ENCODE measurements around the gene NT5DC3.
"Not testable (repeated sequence)": the region's sequence is repeated elsewhere in the genome, so short reads cannot be mapped to it uniquely, and the experiment has no call there.

Gene NT5DC3

DNA sequence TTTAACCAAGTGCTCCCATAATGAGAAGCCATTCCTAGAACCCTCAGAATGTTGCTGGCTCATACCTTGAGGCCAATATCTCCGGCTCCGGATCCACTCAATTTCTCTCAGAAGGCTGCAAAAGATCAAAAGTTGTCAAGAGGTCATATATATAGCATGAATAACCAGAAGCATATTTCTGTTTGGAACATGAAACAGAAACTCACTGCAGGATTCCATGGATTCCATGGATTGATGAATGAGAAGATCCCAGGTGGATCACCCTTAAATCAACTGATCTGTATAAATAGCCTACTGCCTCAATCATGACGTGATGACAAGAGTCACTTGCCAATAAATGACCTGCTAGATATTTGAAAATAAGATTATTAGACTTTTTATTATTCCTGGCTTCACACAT, 3.3 kb upstream of the NT5DC3 start:
- peaks cover 23% of the 10 kb centered on the region for H3K4me1 Mint-ChIP-seq (ENCODE audit: low read depth)
- H3K27ac Mint-ChIP-seq, result no peak overlapping the region
- H3K4me3 Mint-ChIP-seq, result no peak overlapping the region
- no peaks in the 10 kb centered on the region for H3K27me3 Mint-ChIP-seq
- H3K36me3 Mint-ChIP-seq (ENCODE audit: low read depth), result no peaks in the 10 kb centered on the region
- H3K9me3 Mint-ChIP-seq, result no peaks in the 10 kb centered on the region

DNA sequence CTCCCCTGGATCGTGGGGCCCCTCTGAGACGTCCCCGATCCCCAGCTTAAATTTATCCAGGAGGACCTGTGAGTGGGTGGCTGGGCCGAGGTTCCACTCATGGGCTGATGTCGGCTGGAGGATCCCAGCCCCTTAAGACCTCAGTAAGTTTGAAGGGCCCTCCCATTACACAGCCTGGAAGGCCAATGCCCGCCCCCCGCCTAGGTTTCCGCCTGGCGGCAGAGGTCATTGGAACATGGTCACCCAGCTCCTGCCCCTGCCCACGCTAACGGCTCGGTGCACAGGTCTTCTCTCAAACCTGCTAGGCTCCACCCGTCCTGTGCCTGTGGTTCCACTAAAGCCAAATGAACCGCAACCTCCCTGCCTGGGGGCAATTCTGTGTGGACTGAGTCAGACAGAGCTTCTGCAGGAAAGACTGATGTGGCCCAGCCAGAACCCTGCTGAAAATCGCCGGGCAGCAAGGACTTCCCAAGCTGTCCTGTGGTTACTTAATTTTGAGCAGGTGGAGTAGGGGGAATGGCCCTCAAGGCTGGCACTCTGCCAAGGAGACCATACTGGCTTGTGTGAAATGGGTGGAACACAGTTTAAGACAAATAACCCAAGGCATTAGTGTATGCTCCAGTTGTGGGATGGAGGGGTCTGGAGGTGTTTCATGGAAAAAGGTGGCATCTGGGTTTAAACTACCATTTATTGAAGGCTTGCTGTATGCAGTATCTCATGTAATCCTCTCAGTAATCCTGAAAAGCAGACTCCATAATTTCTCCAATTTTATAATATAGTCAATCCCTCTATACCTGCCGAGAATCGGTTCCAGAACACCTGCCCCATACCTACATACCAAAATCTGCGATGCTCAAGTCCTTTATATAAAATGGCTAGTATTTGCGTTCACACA, 903 bp upstream of the NT5DC3 start:
- no peaks in the 10 kb centered on the region for H3K27me3 Mint-ChIP-seq
- H3K9me3 Mint-ChIP-seq, result no peaks in the 10 kb centered on the region
- H3K4me1 Mint-ChIP-seq (ENCODE audit: low read depth), result peaks cover 29% of the 10 kb centered on the region
- peak overlapping the region; percentile 79 for H3K27ac Mint-ChIP-seq
- peaks cover 6% of the 10 kb centered on the region for H3K36me3 Mint-ChIP-seq (ENCODE audit: low read depth)
- peak overlapping the region; percentile 84 for H3K4me3 Mint-ChIP-seq

- peak overlapping the region; percentile 78 for H3K27ac Mint-ChIP-seq
- H3K9me3 Mint-ChIP-seq, result no peaks in the 10 kb centered on the region
- peaks cover 19% of the 10 kb centered on the region for H3K36me3 Mint-ChIP-seq (ENCODE audit: low read depth)
- H3K4me3 Mint-ChIP-seq, result peak overlapping the region; percentile 84
- no peaks in the 10 kb centered on the region for H3K27me3 Mint-ChIP-seq
- peaks cover 29% of the 10 kb centered on the region for H3K4me1 Mint-ChIP-seq (ENCODE audit: low read depth)
These were observed 565 bp downstream of the NT5DC3 start for GRCh38 chr12:103840462-103840875.

DNA sequence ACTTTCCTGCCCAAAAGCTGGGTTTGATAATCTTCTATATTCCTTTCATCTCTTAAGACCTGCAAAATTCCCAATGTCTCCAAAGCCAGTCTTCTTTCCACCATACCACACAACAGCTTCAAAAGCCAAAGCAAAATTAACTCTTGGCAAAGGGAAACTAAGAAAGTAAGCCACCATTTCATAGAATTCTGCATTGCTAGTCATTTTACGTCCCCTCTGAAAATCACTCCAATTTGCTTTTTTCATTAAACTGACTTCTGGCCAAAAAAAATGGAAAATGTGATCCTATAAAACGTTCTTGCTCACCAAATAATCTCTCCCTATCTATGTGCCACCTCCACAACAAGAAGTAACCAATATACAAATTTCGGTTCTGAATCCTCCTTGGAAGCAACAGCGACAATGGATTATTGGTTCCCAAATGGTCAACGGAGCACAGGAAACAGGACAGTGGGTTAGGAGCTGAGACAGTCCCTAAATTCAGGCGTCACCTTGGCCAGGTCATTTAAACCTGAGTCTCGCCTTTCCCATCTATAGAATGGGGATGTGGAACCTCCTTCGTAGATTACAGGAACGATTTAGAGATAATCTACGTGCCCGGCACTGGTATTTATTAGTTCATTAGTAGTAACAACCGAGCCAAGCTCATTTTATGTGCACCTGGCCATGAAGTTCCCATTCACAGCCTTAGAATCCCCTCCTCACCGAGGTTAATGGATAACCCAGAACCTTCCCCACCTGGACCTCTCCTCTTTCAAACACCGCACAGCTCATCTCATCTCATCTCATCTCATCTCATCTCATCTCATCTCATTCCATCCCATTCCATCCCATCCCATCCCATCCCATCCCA, 1.2 kb downstream of the NT5DC3 start:
- Mint-ChIP-seq H3K27me3 (no peaks in the 10 kb centered on the region), H3K27ac (peak overlapping the region; percentile 78), H3K36me3 (ENCODE audit: low read depth) (peaks cover 24% of the 10 kb centered on the region), H3K9me3 (no peaks in the 10 kb centered on the region), H3K4me1 (ENCODE audit: low read depth) (peaks cover 29% of the 10 kb centered on the region), H3K4me3 (peak overlapping the region; percentile 84)

DNA sequence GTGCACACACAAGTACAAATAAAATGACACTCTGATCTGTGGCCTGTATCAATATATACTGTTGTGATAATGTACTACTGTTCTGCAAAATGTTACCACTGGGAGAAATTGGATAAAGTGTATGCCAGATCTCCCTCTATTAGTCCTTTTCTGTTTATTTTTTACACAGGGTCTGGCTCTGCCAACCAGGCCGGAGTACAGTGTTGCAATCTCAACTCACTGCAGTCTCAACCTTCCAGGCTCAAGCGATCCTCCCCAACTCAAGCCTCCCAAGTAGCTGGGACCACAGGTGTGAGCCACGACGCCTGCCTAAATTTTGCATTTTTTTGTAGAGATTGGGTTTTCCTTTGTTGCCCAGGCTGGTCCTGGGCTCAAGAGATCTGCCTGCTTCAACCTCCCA, 1.9 kb downstream of the NT5DC3 start:
- Mint-ChIP-seq H3K9me3 (no peaks in the 10 kb centered on the region), H3K4me3 (peak overlapping the region; percentile 21), H3K27me3 (no peaks in the 10 kb centered on the region), H3K4me1 (ENCODE audit: low read depth) (peaks cover 29% of the 10 kb centered on the region), H3K27ac (no peak overlapping the region), H3K36me3 (ENCODE audit: low read depth) (peaks cover 24% of the 10 kb centered on the region)

DNA sequence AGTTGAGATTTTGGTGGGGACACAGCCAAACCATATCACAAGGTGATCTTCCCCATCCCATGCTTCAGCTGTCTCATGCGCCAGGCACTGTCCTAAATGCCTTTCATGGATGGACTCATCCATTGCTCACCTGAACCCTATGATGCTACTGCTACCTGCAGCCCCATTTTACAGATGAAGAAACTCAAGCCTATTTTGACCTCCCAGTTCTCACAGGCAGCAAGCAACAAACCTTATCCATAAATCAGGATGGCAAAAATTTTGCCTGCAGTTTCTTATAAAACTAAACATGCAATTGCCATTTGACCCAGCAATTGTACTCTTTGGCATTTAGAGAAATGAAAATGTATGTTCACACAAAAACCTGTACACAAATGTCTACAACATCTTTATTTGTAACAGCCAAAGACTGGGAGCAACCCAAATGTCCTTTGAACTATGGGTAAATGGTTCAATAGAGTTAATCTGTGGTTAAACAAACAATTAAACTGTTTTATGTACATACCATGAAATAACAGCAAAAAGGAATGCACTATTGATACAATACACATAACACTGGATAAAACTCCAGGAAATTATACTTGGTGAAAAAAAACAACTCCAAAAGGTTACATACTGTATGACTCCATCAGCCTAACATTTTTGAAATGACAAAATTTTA, 2.6 kb downstream of the NT5DC3 start:
- H3K36me3 Mint-ChIP-seq (ENCODE audit: low read depth), result peaks cover 24% of the 10 kb centered on the region
- peak overlapping the region; percentile 21 for H3K4me3 Mint-ChIP-seq
- peaks cover 29% of the 10 kb centered on the region for H3K4me1 Mint-ChIP-seq (ENCODE audit: low read depth)
- H3K27ac Mint-ChIP-seq, result no peak overlapping the region
- H3K27me3 Mint-ChIP-seq, result no peaks in the 10 kb centered on the region
- no peaks in the 10 kb centered on the region for H3K9me3 Mint-ChIP-seq

DNA sequence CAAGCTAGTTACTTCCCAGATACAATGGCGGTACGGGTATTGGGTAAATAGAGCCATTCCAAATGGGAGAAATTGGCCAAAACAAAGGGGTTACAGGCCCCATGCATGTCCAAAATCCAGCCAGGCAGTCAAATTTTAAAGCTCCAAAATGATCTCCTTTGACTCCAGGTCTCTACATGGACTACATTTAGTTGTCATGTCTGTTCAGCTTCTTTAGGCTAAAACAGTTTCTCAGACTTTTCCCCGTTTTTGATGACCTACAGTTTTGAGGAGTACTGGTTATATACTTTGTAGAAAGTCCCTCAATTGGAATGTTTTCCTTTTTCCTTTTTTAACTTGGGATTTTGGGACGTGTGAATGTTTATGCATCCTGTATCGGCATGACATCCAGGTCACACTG, 4.7 kb downstream of the NT5DC3 start:
- H3K27ac Mint-ChIP-seq, result no peak overlapping the region
- peaks cover 35% of the 10 kb centered on the region for H3K36me3 Mint-ChIP-seq (ENCODE audit: low read depth)
- H3K4me3 Mint-ChIP-seq, result no peak overlapping the region
- no peaks in the 10 kb centered on the region for H3K9me3 Mint-ChIP-seq
- H3K27me3 Mint-ChIP-seq, result no peaks in the 10 kb centered on the region
- H3K4me1 Mint-ChIP-seq (ENCODE audit: low read depth), result peaks cover 25% of the 10 kb centered on the region

GRCh38 chr12:103835747-103836335, 5.2 kb downstream of the NT5DC3 start:
- H3K4me3 Mint-ChIP-seq, H3K27ac Mint-ChIP-seq, H3K9me3 Mint-ChIP-seq, H3K27me3 Mint-ChIP-seq: not testable (repeated sequence)
- H3K4me1 Mint-ChIP-seq (ENCODE audit: low read depth), result peaks cover 29% of the 10 kb centered on the region
- peaks cover 38% of the 10 kb centered on the region for H3K36me3 Mint-ChIP-seq (ENCODE audit: low read depth)

DNA sequence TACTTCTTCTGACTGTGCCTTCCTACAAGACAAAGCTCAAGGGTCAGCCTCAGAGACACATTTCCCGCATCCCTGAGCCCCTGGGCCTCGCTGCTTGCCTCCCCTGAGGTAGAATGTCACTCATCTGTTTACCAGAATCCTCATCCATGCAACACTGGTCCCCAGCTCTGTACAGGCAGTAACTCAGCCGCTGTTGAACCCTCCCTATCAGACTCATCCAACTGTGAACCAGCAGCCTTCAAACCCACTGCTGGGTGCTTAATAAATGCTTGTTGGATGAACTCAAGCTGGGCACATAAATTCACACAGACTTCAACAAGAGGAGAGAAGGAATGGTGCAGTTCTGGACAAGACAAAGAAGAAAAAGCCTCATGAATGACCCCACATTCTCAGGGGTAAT, 6.1 kb downstream of the NT5DC3 start:
- no peaks in the 10 kb centered on the region for H3K27me3 Mint-ChIP-seq
- no peak overlapping the region for H3K27ac Mint-ChIP-seq
- peaks cover 38% of the 10 kb centered on the region for H3K36me3 Mint-ChIP-seq (ENCODE audit: low read depth)
- no peak overlapping the region for H3K4me3 Mint-ChIP-seq
- H3K4me1 Mint-ChIP-seq (ENCODE audit: low read depth), result peaks cover 25% of the 10 kb centered on the region
- H3K9me3 Mint-ChIP-seq, result no peaks in the 10 kb centered on the region

DNA sequence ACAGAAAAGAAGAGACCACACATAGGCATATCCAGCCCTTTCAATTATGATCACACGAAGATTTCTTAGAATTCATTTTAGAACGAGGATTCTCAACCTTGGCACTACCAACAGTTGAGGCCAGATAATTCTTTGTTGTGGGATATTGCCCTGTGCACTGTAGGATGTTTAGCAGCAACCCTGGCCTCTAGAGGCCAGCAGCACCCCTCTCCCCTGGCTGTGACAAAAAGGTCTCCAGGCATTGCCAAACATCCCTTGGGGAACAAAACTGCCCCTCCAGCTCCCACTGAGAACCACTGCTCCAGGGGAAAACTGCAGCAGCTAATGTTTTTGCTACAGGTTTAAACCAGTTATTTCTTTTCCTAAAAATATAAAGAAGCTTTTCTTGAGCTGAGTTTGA, 7.1 kb downstream of the NT5DC3 start:
- H3K9me3 Mint-ChIP-seq, result no peaks in the 10 kb centered on the region
- H3K36me3 Mint-ChIP-seq (ENCODE audit: low read depth), result peaks cover 38% of the 10 kb centered on the region
- no peak overlapping the region for H3K4me3 Mint-ChIP-seq
- H3K4me1 Mint-ChIP-seq (ENCODE audit: low read depth), result peaks cover 15% of the 10 kb centered on the region
- no peaks in the 10 kb centered on the region for H3K27me3 Mint-ChIP-seq
- no peak overlapping the region for H3K27ac Mint-ChIP-seq

DNA sequence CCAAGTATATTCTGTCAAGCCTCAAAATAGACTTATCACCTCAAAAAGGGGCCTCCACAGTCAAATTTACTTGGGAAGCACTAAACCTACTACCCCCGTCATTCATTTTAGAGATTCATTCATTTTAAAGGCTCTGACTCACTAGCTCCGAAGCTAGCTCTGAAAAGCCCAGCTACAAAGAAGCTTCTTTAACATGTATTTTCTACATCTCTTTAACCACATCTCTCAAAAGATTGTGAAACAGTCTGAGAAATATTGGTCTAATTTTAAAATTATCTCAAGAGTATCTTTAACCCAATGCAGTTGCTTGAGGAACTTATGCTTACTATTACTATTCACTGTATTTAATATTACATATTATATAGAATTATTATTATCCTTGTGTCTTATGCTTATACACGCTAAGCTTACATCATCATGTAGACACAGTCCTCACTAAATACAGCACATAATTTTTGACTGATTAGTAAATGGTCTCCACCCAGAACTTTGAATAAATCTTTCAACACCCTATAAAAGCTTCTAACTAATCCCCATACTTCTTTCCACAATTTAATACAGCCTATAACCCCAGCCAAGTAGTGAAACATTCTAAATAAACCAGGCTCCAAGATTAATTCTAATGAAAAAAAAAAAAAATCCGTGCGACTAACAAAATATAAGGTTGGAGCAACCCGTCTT, 7.8 kb downstream of the NT5DC3 start:
- peaks cover 17% of the 10 kb centered on the region for H3K4me1 Mint-ChIP-seq (ENCODE audit: low read depth)
- no peaks in the 10 kb centered on the region for H3K27me3 Mint-ChIP-seq
- peaks cover 38% of the 10 kb centered on the region for H3K36me3 Mint-ChIP-seq (ENCODE audit: low read depth)
- no peaks in the 10 kb centered on the region for H3K9me3 Mint-ChIP-seq
- no peak overlapping the region for H3K27ac Mint-ChIP-seq
- no peak overlapping the region for H3K4me3 Mint-ChIP-seq

GRCh38 chr12:103832048-103832997, 8.7 kb downstream of the NT5DC3 start:
- H3K9me3 Mint-ChIP-seq, result no peaks in the 10 kb centered on the region
- peaks cover 33% of the 10 kb centered on the region for H3K36me3 Mint-ChIP-seq (ENCODE audit: low read depth)
- peaks cover 18% of the 10 kb centered on the region for H3K4me1 Mint-ChIP-seq (ENCODE audit: low read depth)
- H3K27ac Mint-ChIP-seq, result no peak overlapping the region
- H3K4me3 Mint-ChIP-seq, result peak overlapping the region; percentile 30
- no peaks in the 10 kb centered on the region for H3K27me3 Mint-ChIP-seq

- H3K27ac Mint-ChIP-seq, result no peak overlapping the region
These were observed 10.2 kb downstream of the NT5DC3 start for GRCh38 chr12:103830730-103831320.

More at GRCh38 chr12:103830730-103831320, 10.2 kb downstream of the NT5DC3 start:
- Mint-ChIP-seq H3K4me3 (no peak overlapping the region), H3K4me1 (ENCODE audit: low read depth) (peaks cover 18% of the 10 kb centered on the region), H3K9me3 (no peaks in the 10 kb centered on the region), H3K36me3 (ENCODE audit: low read depth) (peaks cover 23% of the 10 kb centered on the region), H3K27me3 (no peaks in the 10 kb centered on the region)
